ENCODE measurements around the gene SPRYD3.
"Not testable (repeated sequence)": the region's sequence is repeated elsewhere in the genome, so short reads cannot be mapped to it uniquely, and the experiment has no call there.

Gene SPRYD3

DNA sequence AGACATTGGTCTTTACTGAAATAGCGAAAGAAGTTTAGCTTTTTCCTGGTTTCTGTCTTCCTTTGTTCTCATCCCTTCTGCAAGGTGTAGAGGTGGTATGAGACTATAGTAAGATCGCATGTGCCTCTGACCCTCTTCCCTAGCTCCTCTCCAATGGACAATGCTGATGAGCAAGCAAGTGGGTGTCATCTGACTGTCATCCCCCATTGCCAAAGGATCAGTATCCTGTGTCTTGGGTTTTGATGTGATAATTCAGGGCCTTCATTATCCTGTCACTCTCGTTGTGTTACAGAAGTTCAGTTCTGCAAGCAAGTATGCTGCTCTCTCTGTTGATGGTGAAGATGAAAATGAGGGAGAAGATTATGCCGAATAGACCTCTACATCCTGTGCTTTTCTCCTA lies 39.3 kb downstream of the SPRYD3 start:
- peaks cover 69% of the 10 kb centered on the region for H3K36me3 ChIP-seq (ENCODE audit: insufficient read depth, low read length)

DNA sequence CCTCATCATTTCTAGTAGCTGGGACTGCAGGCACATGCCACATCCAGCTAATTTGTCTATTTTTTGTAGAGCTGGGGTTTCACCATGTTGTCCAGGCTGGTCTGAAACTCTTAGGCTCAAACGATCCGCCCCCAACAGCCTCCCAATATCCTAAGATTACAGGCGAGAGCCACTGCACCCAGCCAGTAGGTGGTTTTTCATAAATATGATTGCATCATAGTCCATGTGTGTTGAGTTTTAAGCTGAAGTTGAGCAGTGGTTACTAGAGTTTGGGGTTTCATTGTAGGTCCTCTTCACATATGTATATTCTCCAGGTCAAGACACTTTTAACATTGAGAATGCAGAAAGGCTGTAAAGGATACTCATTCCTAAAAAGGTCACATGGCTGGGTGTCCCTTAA lies 42.4 kb downstream of the SPRYD3 start:
- no peaks in the 10 kb centered on the region for H3K9me3 ChIP-seq (ENCODE audit: low read length)
- no peaks in the 10 kb centered on the region for H3K27me3 ChIP-seq (ENCODE audit: insufficient read depth, low read length)
- H3K4me3 ChIP-seq (ENCODE audit: low read depth, low read length, poor library complexity, severe bottlenecking) = no peak overlapping the region
- peaks cover 90% of the 10 kb centered on the region for H3K36me3 ChIP-seq (ENCODE audit: insufficient read depth, low read length)
- no peak overlapping the region for H3K9ac ChIP-seq (ENCODE audit: low read length)
- H3K27ac ChIP-seq (ENCODE audit: low read depth, low read length, poor library complexity, severe bottlenecking) = no peak overlapping the region
- TF ChIP-seq, protein P1, sequence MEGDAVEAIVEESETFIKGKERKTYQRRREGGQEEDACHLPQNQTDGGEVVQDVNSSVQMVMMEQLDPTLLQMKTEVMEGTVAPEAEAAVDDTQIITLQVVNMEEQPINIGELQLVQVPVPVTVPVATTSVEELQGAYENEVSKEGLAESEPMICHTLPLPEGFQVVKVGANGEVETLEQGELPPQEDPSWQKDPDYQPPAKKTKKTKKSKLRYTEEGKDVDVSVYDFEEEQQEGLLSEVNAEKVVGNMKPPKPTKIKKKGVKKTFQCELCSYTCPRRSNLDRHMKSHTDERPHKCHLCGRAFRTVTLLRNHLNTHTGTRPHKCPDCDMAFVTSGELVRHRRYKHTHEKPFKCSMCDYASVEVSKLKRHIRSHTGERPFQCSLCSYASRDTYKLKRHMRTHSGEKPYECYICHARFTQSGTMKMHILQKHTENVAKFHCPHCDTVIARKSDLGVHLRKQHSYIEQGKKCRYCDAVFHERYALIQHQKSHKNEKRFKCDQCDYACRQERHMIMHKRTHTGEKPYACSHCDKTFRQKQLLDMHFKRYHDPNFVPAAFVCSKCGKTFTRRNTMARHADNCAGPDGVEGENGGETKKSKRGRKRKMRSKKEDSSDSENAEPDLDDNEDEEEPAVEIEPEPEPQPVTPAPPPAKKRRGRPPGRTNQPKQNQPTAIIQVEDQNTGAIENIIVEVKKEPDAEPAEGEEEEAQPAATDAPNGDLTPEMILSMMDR (IDR thresholded peaks at IDR 0.05; ENCODE audit: low read length) = no peak
- TF ChIP-seq EZH2 (IDR thresholded peaks at IDR 0.05; ENCODE audit: borderline replicate concordance, low read length) = no peak
- H3K9me2 ChIP-seq (ENCODE audit: low read depth, low read length) = no peaks in the 10 kb centered on the region
- no peaks in the 10 kb centered on the region for H3K79me2 ChIP-seq (ENCODE audit: insufficient read depth, low read length)
- H3K4me2 ChIP-seq (ENCODE audit: low read length) = no peak overlapping the region
- H4K20me1 ChIP-seq (ENCODE audit: insufficient read depth, low read length) = no peaks in the 10 kb centered on the region
- no peaks in the 10 kb centered on the region for H3K4me1 ChIP-seq (ENCODE audit: insufficient read depth, low read length, severe bottlenecking)
- 0 out of 2 replicates have a peak, but pooled peaks cover 4% of the 10 kb centered on the region for H3F3A ChIP-seq (ENCODE audit: insufficient read depth, low read length)
- H2AFZ ChIP-seq (ENCODE audit: low read length) = no peak overlapping the region

More for the DNA sequence above, 39.3 kb downstream of the SPRYD3 start:
- no peak overlapping the region for H3K4me3 ChIP-seq (ENCODE audit: low read depth, low read length, poor library complexity, severe bottlenecking)
- no peak overlapping the region for H2AFZ ChIP-seq (ENCODE audit: low read length)
- H3K79me2 ChIP-seq (ENCODE audit: insufficient read depth, low read length) = no peaks in the 10 kb centered on the region
- H4K20me1 ChIP-seq (ENCODE audit: insufficient read depth, low read length) = no peaks in the 10 kb centered on the region
- H3K27ac ChIP-seq (ENCODE audit: low read depth, low read length, poor library complexity, severe bottlenecking) = no peak overlapping the region
- no peaks in the 10 kb centered on the region for H3K4me1 ChIP-seq (ENCODE audit: insufficient read depth, low read length, severe bottlenecking)
- H3F3A ChIP-seq (ENCODE audit: insufficient read depth, low read length) = 0 out of 2 replicates have a peak, but pooled peaks cover 4% of the 10 kb centered on the region
- no peak for TF ChIP-seq EZH2 (IDR thresholded peaks at IDR 0.05; ENCODE audit: borderline replicate concordance, low read length)
- TF ChIP-seq, protein P1 (IDR thresholded peaks at IDR 0.05; ENCODE audit: low read length) = no peak
- H3K9me3 ChIP-seq (ENCODE audit: low read length) = no peaks in the 10 kb centered on the region
- no peak overlapping the region for H3K9ac ChIP-seq (ENCODE audit: low read length)
- no peaks in the 10 kb centered on the region for H3K27me3 ChIP-seq (ENCODE audit: insufficient read depth, low read length)
- no peaks in the 10 kb centered on the region for H3K9me2 ChIP-seq (ENCODE audit: low read depth, low read length)
- no peak overlapping the region for H3K4me2 ChIP-seq (ENCODE audit: low read length)

DNA sequence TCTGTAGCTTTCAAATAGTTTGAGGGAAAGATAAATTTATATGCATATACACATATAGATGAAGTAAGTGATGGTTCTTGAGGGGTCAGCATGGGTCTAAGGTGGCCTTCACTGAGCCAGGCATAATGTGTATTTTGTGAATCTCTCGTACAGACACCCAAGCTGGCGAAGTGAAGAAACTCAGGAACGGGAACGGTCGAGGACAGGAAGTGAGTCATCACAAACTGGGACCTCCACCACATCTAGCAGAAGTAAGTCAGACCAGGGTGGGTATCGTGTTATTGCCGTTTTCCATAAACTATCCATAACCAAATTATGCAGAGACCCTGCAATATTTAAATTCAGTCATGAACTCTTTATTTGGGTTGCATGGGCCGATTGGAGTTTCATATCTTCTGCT lies 44.7 kb downstream of the SPRYD3 start:
- H3K9me2 ChIP-seq (ENCODE audit: low read depth, low read length) = no peaks in the 10 kb centered on the region
- no peaks in the 10 kb centered on the region for H4K20me1 ChIP-seq (ENCODE audit: insufficient read depth, low read length)
- H3K27me3 ChIP-seq (ENCODE audit: insufficient read depth, low read length) = no peaks in the 10 kb centered on the region
- TF ChIP-seq, protein P1 (IDR thresholded peaks at IDR 0.05; ENCODE audit: low read length) = no peak
- TF ChIP-seq EZH2 (IDR thresholded peaks at IDR 0.05; ENCODE audit: borderline replicate concordance, low read length) = no peak
- H3K4me3 ChIP-seq (ENCODE audit: low read depth, low read length, poor library complexity, severe bottlenecking) = no peak overlapping the region
- no peaks in the 10 kb centered on the region for H3K9me3 ChIP-seq (ENCODE audit: low read length)
- no peaks in the 10 kb centered on the region for H3K4me1 ChIP-seq (ENCODE audit: insufficient read depth, low read length, severe bottlenecking)
- H3K79me2 ChIP-seq (ENCODE audit: insufficient read depth, low read length) = no peaks in the 10 kb centered on the region
- no peak overlapping the region for H3K4me2 ChIP-seq (ENCODE audit: low read length)
- H2AFZ ChIP-seq (ENCODE audit: low read length) = no peak overlapping the region
- 0 out of 2 replicates have a peak, but pooled peaks cover 4% of the 10 kb centered on the region for H3F3A ChIP-seq (ENCODE audit: insufficient read depth, low read length)
- no peak overlapping the region for H3K27ac ChIP-seq (ENCODE audit: low read depth, low read length, poor library complexity, severe bottlenecking)
- no peak overlapping the region for H3K9ac ChIP-seq (ENCODE audit: low read length)
- H3K36me3 ChIP-seq (ENCODE audit: insufficient read depth, low read length) = peaks cover 90% of the 10 kb centered on the region

DNA sequence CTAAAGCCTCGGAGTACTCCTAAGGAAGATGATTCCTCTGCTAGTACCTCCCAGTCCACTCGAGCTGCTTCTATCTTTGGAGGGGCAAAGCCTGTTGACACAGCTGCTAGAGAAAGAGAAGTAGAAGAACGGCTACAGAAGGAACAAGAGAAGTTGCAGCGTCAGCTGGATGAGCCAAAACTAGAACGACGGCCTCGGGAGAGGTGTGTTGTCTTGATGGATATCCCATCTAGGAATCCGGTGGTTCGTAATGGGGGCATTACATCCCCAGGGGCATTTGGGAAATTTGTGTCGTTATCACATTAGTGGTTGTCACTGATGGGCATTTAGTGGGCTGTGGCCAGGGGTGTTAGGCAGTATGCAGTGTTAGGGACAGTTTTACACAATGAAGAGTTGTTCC lies 45.4 kb downstream of the SPRYD3 start:
- not testable (repeated sequence) for H3F3A ChIP-seq (ENCODE audit: insufficient read depth, low read length); H3K9me3 ChIP-seq (ENCODE audit: low read length); H3K4me1 ChIP-seq (ENCODE audit: insufficient read depth, low read length, severe bottlenecking); H3K9ac ChIP-seq (ENCODE audit: low read length); H3K4me3 ChIP-seq (ENCODE audit: low read depth, low read length, poor library complexity, severe bottlenecking); H3K27me3 ChIP-seq (ENCODE audit: insufficient read depth, low read length); H3K9me2 ChIP-seq (ENCODE audit: low read depth, low read length); H4K20me1 ChIP-seq (ENCODE audit: insufficient read depth, low read length); H3K79me2 ChIP-seq (ENCODE audit: insufficient read depth, low read length); H3K4me2 ChIP-seq (ENCODE audit: low read length); H3K27ac ChIP-seq (ENCODE audit: low read depth, low read length, poor library complexity, severe bottlenecking); H2AFZ ChIP-seq (ENCODE audit: low read length)
- H3K36me3 ChIP-seq (ENCODE audit: insufficient read depth, low read length) = peaks cover 90% of the 10 kb centered on the region
